Epithelial cell of esophagus (primary cell): Measurements from ENCODE around the gene FHOD3.
A peak's percentile ranks its signal among the peaks of the same experiment; 100 is the strongest.

Experiments
- DNase-seq: peaks from one replicate; pipeline ENCODE4 v3.0.0; 2010; ENCODE audit warnings: low read depth
- H3K4me3 ChIP-seq: 2 replicates; pipeline ENCODE4 v1.5.1; 2011; ENCODE audit warnings: mild to moderate bottlenecking, low read length, control low read depth
- CTCF ChIP-seq: IDR thresholded peaks from 2 replicates; pipeline ENCODE4 v1.5.1; 2011; ENCODE audit warnings: low read depth, mild to moderate bottlenecking, low read length, control low read depth, inconsistent platforms; ENCODE audit not compliant: insufficient read depth; ENCODE audit errors: missing control alignments

The FHOD3 gene

GRCh38 chr18:36392164-36392978 lies 94.9 kb downstream of the FHOD3 start:
- DNase-seq: no peak
- H3K4me3 ChIP-seq: no peak overlapping the region
- no peak for TF ChIP-seq CTCF

GRCh38 chr18:36392979-36393287 lies 95.4 kb downstream of the FHOD3 start:
- TF ChIP-seq CTCF: no peak
- no peak for DNase-seq
- H3K4me3 ChIP-seq: no peak overlapping the region

- peak; percentile 85 for DNase-seq
- no peak overlapping the region for H3K4me3 ChIP-seq
- TF ChIP-seq CTCF: no peak
Measured at GRCh38 chr18:36394486-36394885, 97.0 kb downstream of the FHOD3 start.

GRCh38 chr18:36396190-36396589 lies 98.7 kb downstream of the FHOD3 start:
- DNase-seq: peak; percentile 31
- no peak overlapping the region for H3K4me3 ChIP-seq
- TF ChIP-seq CTCF: no peak

- no peak for TF ChIP-seq CTCF
- H3K4me3 ChIP-seq: no peak overlapping the region
- no peak for DNase-seq
Measured at GRCh38 chr18:36397033-36397432, 99.5 kb downstream of the FHOD3 start.

GRCh38 chr18:36398419-36398818 lies 100.9 kb downstream of the FHOD3 start:
- TF ChIP-seq CTCF: peak; percentile 4
- no peak overlapping the region for H3K4me3 ChIP-seq

GRCh38 chr18:36399055-36399454 lies 101.5 kb downstream of the FHOD3 start:
- TF ChIP-seq CTCF: no peak
- no peak overlapping the region for H3K4me3 ChIP-seq
- peak; percentile 23 for DNase-seq

More at GRCh38 chr18:36398419-36398818, 100.9 kb downstream of the FHOD3 start:
- DNase-seq: peak; percentile 95
